IPS-20b (cell line): ENCODE data around the gene ANAPC2.

Experiments used
- H3K27ac ChIP-seq: one replicate; pipeline ENCODE4 v1.5.1; 2013; ENCODE audit warnings: low read length
- H3K27me3 ChIP-seq: 2 replicates; pipeline ENCODE4 v1.6.1; 2013; ENCODE audit warnings: mild to moderate bottlenecking, low read length, inconsistent platforms; ENCODE audit not compliant: insufficient read depth
- H3K36me3 ChIP-seq: 2 replicates; pipeline ENCODE4 v1.6.1; 2013; ENCODE audit warnings: low read depth, mild to moderate bottlenecking, inconsistent platforms, low read length, moderate library complexity; ENCODE audit not compliant: insufficient read depth
- H3K4me1 ChIP-seq: 2 replicates; pipeline ENCODE4 v1.6.1; 2013; ENCODE audit warnings: mild to moderate bottlenecking, control low read depth, inconsistent platforms, low read length, moderate library complexity; ENCODE audit not compliant: insufficient read depth
- H3K4me3 ChIP-seq: 2 replicates; pipeline ENCODE4 v1.5.1; 2013; ENCODE audit warnings: mild to moderate bottlenecking, low read length, inconsistent platforms
- H3K9ac ChIP-seq: 2 replicates; pipeline ENCODE4 v1.6.1; 2013; ENCODE audit warnings: low read depth, mild to moderate bottlenecking, inconsistent platforms, low read length, moderate library complexity
- H3K9me3 ChIP-seq: 2 replicates; pipeline ENCODE4 v1.6.1; 2013; ENCODE audit warnings: mild to moderate bottlenecking, low read depth, low read length, inconsistent platforms; ENCODE audit not compliant: insufficient read depth

ANAPC2 gene

GRCh38 chr9:137159105-137160053, 29.0 kb downstream of the ANAPC2 start:
- Histone ChIP-seq H3K27me3 (peaks cover 99% of the 10 kb centered on the region), H3K9me3 (no peaks in the 10 kb centered on the region), H3K27ac (no peak overlapping the region), H3K9ac (no peak overlapping the region), H3K4me3 (no peak overlapping the region), H3K36me3 (no peaks in the 10 kb centered on the region), H3K4me1 (no peaks in the 10 kb centered on the region)

GRCh38 chr9:137158625-137159024, 29.7 kb downstream of the ANAPC2 start:
- H3K4me3 ChIP-seq = no peak overlapping the region
- H3K27me3 ChIP-seq = peaks cover 92% of the 10 kb centered on the region
- H3K4me1 ChIP-seq = no peaks in the 10 kb centered on the region
- H3K9me3 ChIP-seq = no peaks in the 10 kb centered on the region
- no peak overlapping the region for H3K27ac ChIP-seq
- no peaks in the 10 kb centered on the region for H3K36me3 ChIP-seq
- H3K9ac ChIP-seq = no peak overlapping the region

DNA sequence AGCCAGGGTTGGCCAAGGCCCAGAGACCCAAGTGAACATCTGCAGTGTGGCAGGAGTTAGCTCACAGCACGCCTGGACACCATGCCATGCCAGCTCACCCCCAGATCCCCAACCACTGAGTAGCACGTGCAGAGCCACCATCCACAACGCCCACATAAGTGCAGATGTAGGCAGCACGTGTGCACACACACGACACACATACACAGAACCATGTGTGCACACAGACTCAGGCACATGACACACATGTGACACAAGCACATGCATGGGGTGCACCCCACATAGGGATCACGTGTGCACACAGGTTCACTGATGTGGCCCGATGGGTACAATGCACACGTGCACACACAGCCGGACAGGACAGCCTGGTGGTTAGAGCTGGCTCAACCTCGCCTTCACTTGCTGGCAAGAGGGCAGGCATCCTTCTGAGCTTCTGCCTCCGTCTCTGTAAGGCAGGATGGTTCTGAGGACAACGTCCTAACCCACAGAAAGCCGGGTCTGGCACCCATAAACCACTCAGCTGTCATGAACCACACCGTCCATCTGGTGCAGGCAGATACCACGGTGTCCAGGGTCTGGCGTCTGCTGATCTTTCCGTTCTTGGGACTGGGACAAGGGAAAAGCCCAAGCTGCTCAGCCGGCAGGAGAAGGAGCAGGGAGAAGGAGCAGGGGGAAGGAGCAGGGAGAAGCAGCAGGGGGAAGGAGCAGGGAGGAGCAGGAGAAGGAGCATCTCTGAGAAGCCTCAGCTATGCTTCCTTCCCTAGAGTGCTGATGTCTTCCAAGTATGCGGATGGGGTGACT, 30.5 kb downstream of the ANAPC2 start:
- H3K4me1 ChIP-seq = no peaks in the 10 kb centered on the region
- H3K4me3 ChIP-seq = no peak overlapping the region
- H3K9me3 ChIP-seq = peaks cover 4% of the 10 kb centered on the region
- H3K27me3 ChIP-seq = peaks cover 84% of the 10 kb centered on the region
- no peak overlapping the region for H3K9ac ChIP-seq
- H3K27ac ChIP-seq = no peak overlapping the region
- no peaks in the 10 kb centered on the region for H3K36me3 ChIP-seq

DNA sequence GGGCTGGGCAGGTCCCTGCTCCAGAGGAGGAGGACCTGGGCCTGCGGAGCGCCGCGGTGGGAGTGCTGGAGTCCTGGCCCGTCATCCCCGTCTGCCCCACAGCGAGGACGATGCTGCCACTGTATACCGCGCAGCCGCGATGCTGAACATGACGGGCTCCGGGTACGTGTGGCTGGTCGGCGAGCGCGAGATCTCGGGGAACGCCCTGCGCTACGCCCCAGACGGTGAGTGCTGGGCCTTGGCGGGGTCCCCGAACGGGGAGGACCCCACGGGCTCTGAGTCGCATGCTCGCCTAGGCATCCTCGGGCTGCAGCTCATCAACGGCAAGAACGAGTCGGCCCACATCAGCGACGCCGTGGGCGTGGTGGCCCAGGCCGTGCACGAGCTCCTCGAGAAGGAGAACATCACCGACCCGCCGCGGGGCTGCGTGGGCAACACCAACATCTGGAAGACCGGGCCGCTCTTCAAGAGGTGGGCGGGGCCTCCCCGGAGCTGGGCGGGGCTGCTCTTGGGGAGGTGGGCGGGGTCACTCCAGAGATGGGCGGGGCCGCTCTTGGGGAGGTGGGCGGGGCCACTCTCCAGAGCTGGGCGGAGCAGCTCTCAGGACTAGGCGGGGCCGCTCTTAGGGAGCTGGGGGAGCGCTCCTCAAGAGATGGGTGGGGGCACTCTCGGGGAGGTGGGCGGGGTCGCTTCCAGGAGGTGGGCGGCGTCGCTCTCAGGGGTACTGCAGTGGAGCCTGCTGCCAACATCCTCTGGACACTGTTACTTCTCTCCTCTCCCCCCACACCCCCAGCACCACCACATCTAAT, 31.6 kb downstream of the ANAPC2 start:
- peak overlapping the region; percentile 52; the same call in 1 of the 2 replicates for H3K4me3 ChIP-seq
- H3K27ac ChIP-seq = no peak overlapping the region
- peaks cover 74% of the 10 kb centered on the region for H3K27me3 ChIP-seq
- H3K9ac ChIP-seq = no peak overlapping the region
- peaks cover 4% of the 10 kb centered on the region for H3K9me3 ChIP-seq
- no peaks in the 10 kb centered on the region for H3K36me3 ChIP-seq
- H3K4me1 ChIP-seq = no peaks in the 10 kb centered on the region

DNA sequence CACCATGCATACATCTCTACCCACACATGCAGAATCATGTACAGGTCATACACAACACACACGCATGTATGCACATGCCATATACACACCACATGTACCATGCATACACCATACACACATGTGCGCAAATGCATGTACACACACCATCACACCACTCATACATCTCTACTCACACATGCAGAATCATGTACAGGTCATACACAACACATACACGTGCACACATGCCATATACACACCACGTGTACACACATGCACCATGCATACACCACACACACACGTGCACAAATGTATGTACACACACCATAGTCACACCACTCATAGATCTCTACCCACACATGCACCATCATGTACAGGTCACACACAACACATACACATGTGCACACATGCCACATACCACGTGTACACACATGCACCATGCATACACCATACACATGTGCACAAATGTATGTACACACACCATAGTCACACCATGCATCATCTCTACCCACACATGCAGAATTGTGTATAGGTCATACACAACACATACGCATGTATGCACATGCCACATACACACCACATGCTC, 35.4 kb downstream of the ANAPC2 start:
- Histone ChIP-seq H3K27me3 (peaks cover 47% of the 10 kb centered on the region), H3K9me3 (peaks cover 4% of the 10 kb centered on the region), H3K4me1 (no peaks in the 10 kb centered on the region), H3K36me3 (no peaks in the 10 kb centered on the region), H3K4me3 (no peak overlapping the region), H3K27ac (no peak overlapping the region), H3K9ac (no peak overlapping the region)

DNA sequence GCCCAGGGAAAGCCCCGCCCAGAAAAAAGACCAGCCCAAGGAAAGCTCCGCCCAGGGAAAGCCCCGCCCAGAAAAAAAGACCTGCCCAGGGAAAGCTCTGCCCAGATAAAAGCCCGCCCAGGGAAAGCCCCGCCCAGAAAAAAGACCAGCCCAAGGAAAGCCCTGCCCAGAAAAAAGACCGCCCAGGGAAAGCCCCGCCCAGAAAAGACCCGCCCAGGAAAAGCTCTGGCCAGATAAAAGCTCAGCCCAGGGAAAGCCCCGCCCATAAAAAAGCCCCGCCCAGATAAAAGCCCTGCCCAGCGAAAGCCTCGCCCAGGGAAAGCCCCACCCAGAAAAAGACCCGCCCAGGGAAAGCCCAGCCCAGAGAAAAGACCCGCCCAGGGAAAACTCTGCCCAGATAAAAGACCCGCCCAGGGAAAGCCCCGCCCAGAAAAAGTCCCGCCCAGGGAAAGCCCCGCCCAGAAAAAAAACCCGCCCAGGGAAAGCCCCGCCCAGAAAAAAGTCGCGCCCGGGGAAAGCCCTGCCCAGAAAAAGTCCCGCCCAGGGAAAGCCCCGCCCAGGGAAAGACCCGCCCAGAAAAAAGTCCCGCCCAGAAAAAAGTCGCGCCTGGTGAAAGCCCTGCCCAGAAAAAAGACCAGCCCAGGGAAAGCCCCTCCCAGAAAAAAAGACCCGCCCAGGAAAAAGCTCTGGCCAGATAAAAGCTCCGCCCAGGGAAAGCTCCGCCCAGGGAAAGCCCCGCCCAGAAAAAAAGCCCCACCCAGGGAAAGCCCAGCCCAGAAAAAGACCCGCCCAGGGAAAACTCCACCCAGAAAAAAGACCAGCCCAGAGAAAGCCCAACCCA, 37.5 kb downstream of the ANAPC2 start:
- Histone ChIP-seq H3K27me3 (peaks cover 40% of the 10 kb centered on the region), H3K4me1 (no peaks in the 10 kb centered on the region), H3K36me3 (no peaks in the 10 kb centered on the region), H3K9me3 (peaks cover 4% of the 10 kb centered on the region), H3K4me3 (no peak overlapping the region), H3K9ac (no peak overlapping the region), H3K27ac (no peak overlapping the region)

- no peak overlapping the region for H3K27ac ChIP-seq
Measured at GRCh38 chr9:137149942-137150616, 38.3 kb downstream of the ANAPC2 start.

DNA sequence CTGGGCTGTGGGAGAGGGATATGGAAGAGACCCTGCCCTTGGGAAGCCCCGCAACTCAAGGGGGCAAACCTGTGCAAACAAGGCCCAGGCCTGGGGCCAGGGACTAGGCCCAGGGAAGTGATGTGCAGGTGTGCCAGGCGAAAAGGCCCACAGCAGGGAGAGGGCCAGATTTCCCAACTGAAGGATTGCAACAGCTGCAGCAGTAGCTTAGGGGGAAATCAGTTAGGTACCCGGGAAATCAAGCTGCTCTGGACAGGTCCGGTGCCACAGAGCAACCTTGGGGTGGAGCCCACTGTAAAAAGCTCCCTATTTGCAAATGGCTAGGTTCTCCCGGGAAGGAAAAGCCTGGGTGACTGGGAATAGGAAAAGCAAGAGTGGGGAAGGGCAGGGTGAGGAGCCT, 39.0 kb downstream of the ANAPC2 start:
- peaks cover 4% of the 10 kb centered on the region for H3K9me3 ChIP-seq
- no peak overlapping the region for H3K9ac ChIP-seq
- H3K4me3 ChIP-seq = no peak overlapping the region
- H3K4me1 ChIP-seq = no peaks in the 10 kb centered on the region
- peaks cover 29% of the 10 kb centered on the region; the same call in 1 of the 2 replicates for H3K27me3 ChIP-seq
- H3K36me3 ChIP-seq = no peaks in the 10 kb centered on the region
- no peak overlapping the region for H3K27ac ChIP-seq

More at GRCh38 chr9:137149942-137150616, 38.3 kb downstream of the ANAPC2 start:
- Histone ChIP-seq H3K4me1 (no peaks in the 10 kb centered on the region), H3K9me3 (peaks cover 4% of the 10 kb centered on the region), H3K4me3 (no peak overlapping the region), H3K36me3 (no peaks in the 10 kb centered on the region), H3K9ac (no peak overlapping the region), H3K27me3 (peaks cover 36% of the 10 kb centered on the region)

DNA sequence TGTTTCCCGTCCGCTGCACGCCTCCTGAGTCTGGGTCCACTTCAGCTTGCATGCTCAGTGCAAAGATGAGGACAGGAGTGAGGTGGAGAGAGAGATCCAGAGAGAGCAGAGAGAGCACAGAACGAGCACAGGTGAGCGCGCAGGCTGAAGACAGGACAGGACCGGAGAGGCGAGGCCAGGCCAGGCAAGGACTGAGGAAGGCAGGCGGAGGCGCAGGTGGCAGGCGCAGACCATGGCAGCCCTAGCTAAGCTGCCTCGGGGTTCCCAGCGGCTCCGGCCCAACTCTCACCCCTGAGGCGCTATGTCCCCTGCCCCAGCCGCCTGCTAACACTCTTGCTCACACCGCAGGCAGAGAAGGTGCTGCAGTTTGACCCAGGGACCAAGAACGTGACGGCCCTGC, 39.7 kb downstream of the ANAPC2 start:
- Histone ChIP-seq H3K4me3 (no peak overlapping the region), H3K27ac (no peak overlapping the region), H3K27me3 (peaks cover 34% of the 10 kb centered on the region), H3K9ac (no peak overlapping the region), H3K36me3 (no peaks in the 10 kb centered on the region), H3K4me1 (no peaks in the 10 kb centered on the region), H3K9me3 (peaks cover 4% of the 10 kb centered on the region)

DNA sequence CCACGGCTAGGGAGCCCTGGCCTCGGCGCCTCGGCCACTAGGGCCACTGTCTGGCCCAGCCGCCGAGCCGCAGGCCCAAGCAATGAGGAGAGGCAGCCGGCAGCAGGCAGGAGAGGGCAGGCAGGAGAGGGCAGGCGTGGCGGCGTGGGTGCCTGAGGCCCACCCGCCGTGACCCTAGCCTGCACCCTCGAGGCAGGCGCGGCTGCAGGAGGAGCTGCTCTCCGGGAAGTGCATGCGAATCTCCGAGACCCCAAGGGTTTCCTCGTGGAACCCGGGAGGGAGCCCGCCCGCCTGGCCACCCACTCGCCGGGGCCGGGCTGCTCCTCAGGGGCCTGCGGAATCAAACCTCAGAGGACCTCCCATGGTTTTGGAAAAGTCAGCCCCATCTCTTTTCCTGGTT, 40.1 kb downstream of the ANAPC2 start:
- H3K9me3 ChIP-seq = peaks cover 4% of the 10 kb centered on the region
- peaks cover 38% of the 10 kb centered on the region for H3K27me3 ChIP-seq
- H3K36me3 ChIP-seq = no peaks in the 10 kb centered on the region
- no peak overlapping the region for H3K9ac ChIP-seq
- no peak overlapping the region for H3K27ac ChIP-seq
- H3K4me3 ChIP-seq = no peak overlapping the region
- no peaks in the 10 kb centered on the region for H3K4me1 ChIP-seq
